Central memory CD8-positive, alpha-beta T cell (primary cell): ENCODE measurements around the gene CNGB1.
"Not testable (repeated sequence)": the region's sequence is repeated elsewhere in the genome, so short reads cannot be mapped to it uniquely, and the experiment has no call there.

Experiments used
- ATAC-seq: fragments of 150-1000 bp; cut with Tn5 transposase; replicated peaks from 2 replicates; pipeline ENCODE4 v1.10.0; 2022; ENCODE audit warnings: mild to moderate bottlenecking, moderate FRiP score, moderate number of reproducible peaks; ENCODE audit not compliant: poor library complexity, severe bottlenecking; ENCODE audit errors: extremely low read depth
- DNase-seq, 2 donors: peaks; one replicate each; pipeline ENCODE4 v3.0.0; 2021; ENCODE audit warnings: low spot score in 2 of 2
- H3K27ac Mint-ChIP-seq: one replicate; pipeline ENCODE4 v1.8.0; 2022; ENCODE audit warnings: low read depth, mild to moderate bottlenecking, moderate library complexity, mixed read lengths
- H3K27me3 Mint-ChIP-seq: one replicate; pipeline ENCODE4 v1.8.0; 2022; ENCODE audit warnings: mixed read lengths
- H3K36me3 Mint-ChIP-seq: one replicate; pipeline ENCODE4 v1.8.0; 2022; ENCODE audit warnings: mild to moderate bottlenecking, moderate library complexity, mixed read lengths; ENCODE audit not compliant: insufficient read depth
- H3K4me1 Mint-ChIP-seq: one replicate; pipeline ENCODE4 v1.8.0; 2022; ENCODE audit warnings: mixed read lengths
- H3K4me3 Mint-ChIP-seq: one replicate; pipeline ENCODE4 v1.8.0; 2022; ENCODE audit warnings: mild to moderate bottlenecking, moderate library complexity, mixed read lengths
- H3K9me3 Mint-ChIP-seq: one replicate; pipeline ENCODE4 v1.8.0; 2022; ENCODE audit warnings: mixed read lengths

The CNGB1 gene

DNA sequence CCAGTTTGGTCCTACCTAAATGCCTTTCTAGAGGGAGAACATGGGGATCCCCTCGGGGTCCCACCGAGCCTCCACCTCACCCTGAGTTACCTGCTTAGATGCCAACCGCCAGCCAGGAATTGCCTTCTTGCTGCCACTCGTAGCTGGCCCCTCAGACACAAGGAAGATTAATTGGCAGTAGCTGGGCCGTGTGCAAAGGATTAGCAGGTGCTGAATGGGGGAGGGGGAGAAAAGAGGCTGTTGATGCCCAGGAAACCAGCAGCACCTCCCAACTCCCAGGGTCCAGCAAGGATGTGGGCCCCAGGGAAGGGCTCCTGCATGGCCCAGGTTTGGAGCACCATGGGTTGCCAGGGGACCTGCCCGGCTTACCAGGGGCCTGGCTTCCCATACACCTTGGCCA, at the start of gene CNGB1:
CNGB1 (minus strand) TSS at position 159 of the 400 bp plus-strand sequence. CDS start 3,842 bp downstream, outside the sequence.
- no peak for ATAC-seq
- Mint-ChIP-seq H3K27ac (no peak within 1 kb of the TSS), H3K4me3 (no peak within 1 kb of the TSS), H3K27me3 (peaks cover 11% of the 10 kb centered on the region), H3K9me3 (no peaks in the 10 kb centered on the region), H3K4me1 (no peaks in the 10 kb centered on the region), H3K36me3 (no peaks in the 10 kb centered on the region)
- DNase-seq, result no peak

DNA sequence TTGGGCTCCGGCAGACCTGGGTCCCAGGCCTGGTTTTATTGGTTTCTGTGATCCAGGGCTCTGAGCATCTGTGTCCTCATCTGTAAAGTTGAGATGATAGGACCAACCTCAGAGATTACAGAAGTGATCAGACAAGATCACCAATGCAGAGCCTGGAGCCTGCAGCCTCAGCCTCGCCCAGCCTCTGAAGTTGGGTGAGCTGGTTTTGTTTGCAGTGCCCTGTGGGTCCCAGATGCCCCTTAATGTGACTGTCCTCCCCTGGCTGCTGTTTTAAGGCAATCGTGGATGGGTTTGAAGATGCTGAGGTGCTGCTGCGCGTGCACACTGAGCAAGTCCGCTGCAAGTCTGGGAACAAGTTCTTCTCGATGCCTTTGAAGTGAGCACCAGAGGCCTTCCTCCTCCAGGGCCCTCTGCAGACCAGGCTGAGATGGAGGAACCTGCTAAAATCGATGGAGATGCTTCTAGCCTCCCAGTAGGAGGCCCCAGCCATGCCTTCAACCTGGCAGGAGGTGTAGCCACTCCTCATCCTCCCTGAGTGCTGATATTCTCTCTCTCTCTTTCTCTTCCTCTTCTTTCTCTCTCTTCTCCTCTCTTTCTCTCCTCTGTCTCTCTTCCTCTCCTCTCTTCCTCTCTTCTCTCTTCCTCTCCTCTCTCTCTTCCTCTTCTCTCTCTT, 49.1 kb upstream of the CNGB1 start:
- ATAC-seq (peak; percentile 30), DNase-seq (no peak)
- no peaks in the 10 kb centered on the region for H3K9me3 Mint-ChIP-seq
- H3K4me1 Mint-ChIP-seq, result peaks cover 22% of the 10 kb centered on the region
- H3K27ac Mint-ChIP-seq, result peak overlapping the region; percentile 94
- no peaks in the 10 kb centered on the region for H3K27me3 Mint-ChIP-seq
- peaks cover 14% of the 10 kb centered on the region for H3K36me3 Mint-ChIP-seq
- peak overlapping the region; percentile 21 for H3K4me3 Mint-ChIP-seq

DNA sequence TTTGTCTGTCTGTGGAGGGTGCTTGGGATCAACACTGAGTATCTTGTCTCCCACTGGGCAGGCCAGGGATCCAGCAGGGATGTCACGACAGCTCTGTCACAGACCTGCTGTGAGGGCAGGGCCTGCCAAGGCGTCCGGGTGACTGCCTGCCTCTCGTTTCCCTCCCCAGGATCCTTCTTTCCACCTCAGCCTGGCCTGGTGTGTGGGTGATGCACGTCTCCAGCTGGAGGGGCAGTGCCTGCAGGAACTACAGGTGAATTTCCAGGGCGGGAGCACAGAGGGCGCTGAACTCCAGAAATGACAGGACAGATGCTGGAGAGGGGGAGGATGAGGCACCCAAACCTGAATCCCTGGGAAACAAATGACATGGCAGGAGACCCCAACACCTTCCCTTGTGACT, 47.9 kb upstream of the CNGB1 start:
- Mint-ChIP-seq H3K27me3 (no peaks in the 10 kb centered on the region), H3K4me1 (peaks cover 14% of the 10 kb centered on the region), H3K27ac (no peak overlapping the region), H3K36me3 (peaks cover 15% of the 10 kb centered on the region), H3K9me3 (no peaks in the 10 kb centered on the region), H3K4me3 (no peak overlapping the region)
- ATAC-seq (no peak), DNase-seq (no peak)

DNA sequence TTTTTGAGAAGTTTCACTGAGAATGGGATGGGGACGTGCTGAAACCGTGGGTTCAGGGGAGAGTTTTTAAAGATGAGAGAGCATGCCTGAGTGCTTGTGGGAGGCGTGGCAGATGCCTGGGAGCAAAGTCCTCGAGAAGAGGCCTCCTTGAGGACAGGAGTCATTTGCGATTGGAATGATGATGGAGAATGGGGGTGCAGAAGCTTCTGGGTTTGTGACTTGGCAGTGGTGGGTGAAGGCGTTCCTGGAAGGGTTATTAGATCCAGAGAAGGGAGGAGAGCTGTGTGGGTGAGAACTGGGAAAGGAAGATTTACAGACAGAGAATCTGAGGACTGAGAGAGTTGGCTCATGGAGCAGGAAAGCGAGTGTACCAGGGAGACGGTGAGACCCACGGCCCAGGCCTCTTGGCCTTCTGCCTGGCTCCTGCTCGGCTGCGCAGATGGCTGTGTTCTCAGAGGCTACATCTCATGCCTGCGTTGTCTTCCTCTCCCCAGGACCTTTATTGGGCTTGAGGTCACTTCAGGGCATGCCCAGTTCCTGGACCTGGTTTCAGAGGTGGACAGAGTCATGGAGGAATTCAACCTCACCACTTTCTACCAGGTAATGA, 46.0 kb upstream of the CNGB1 start:
- H3K36me3 Mint-ChIP-seq, result peaks cover 15% of the 10 kb centered on the region
- ATAC-seq, result no peak
- no peaks in the 10 kb centered on the region for H3K9me3 Mint-ChIP-seq
- H3K27ac Mint-ChIP-seq, result no peak overlapping the region
- H3K4me3 Mint-ChIP-seq, result no peak overlapping the region
- DNase-seq, result no peak
- peaks cover 9% of the 10 kb centered on the region for H3K4me1 Mint-ChIP-seq
- H3K27me3 Mint-ChIP-seq, result no peaks in the 10 kb centered on the region

DNA sequence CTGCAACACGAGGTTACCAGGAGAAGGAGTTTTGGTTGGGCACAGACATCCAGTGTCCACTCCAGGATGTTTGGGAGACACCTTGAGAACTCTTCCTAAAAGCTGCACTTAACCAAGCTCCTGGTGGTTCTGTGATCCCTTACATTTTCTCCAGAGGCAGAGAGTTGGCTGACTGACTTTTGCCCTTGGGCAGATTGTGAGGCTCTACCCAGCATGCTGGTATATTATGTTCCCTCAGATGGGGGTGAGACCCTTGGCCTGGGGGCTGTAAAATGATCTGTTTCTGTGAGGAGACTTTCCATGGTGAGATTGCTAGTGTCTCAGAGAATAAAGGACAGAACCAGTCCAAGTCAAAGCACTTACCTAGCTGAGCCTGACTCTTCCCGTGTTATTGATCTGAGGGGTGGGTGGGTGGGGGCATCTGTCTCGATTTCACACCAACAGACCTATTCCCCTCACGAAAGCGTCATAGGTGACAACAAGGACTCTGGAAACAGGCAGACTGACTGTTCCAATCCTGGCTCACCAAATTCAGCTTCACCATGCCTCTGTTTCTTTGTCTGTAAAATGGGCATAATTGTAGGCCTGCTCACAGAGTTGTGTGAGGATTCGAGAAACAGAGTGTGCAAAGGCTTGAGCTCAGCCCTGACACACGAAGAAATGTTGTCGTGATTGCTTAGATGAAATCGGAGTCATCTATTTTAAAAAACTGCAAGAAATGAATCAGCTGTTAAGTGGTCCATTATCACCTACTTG, 42.5 kb upstream of the CNGB1 start:
- H3K27me3 Mint-ChIP-seq, result no peaks in the 10 kb centered on the region
- peaks cover 18% of the 10 kb centered on the region for H3K36me3 Mint-ChIP-seq
- ATAC-seq (no peak), DNase-seq (no peak)
- no peaks in the 10 kb centered on the region for H3K9me3 Mint-ChIP-seq
- no peak overlapping the region for H3K27ac Mint-ChIP-seq
- no peaks in the 10 kb centered on the region for H3K4me1 Mint-ChIP-seq
- no peak overlapping the region for H3K4me3 Mint-ChIP-seq

DNA sequence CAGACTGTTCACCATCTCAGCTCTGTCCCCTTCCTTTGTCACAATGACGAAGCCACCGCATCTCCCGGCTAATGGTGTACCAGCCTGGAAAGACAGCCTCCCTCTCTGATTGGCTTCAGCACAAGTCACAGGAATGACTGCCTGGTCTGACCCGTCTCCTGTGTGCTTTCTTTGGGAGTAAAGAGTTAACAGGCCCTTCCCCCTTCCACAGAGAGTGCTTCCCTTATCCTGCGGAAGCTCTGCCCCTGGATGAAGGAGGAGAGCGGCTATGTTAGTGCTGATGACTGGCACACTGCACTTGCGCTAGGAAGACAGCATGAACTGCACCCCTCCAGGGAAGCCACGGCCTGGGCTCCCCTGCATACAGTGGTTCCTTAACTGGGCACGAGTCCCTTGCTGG, 41.6 kb upstream of the CNGB1 start:
- no peak overlapping the region for H3K4me3 Mint-ChIP-seq

DNA sequence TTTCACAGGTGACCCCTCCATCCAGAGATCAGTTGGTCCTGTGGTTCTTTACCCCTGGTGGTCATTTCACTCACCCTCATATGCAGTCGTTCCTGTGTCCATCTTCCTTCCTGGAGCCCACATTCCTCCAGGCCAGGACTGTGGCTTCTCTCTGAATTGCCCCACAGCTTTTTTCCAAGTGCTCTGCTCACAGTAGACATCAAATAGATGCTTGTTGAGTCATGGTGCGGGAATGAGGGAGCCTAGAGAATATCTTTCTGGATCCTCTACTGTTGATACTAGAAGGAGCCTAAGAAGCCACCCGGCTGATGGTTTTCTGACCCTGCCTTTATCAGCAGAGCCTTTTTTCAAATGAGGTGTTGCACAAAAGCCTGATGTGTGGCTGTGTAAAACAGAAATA, 40.7 kb upstream of the CNGB1 start:
- H3K9me3 Mint-ChIP-seq, result no peaks in the 10 kb centered on the region
- peaks cover 5% of the 10 kb centered on the region for H3K4me1 Mint-ChIP-seq
- H3K27ac Mint-ChIP-seq, result peak overlapping the region; percentile 44
- no peak for DNase-seq
- no peak for ATAC-seq
- no peaks in the 10 kb centered on the region for H3K27me3 Mint-ChIP-seq
- no peak overlapping the region for H3K4me3 Mint-ChIP-seq
- H3K36me3 Mint-ChIP-seq, result peaks cover 19% of the 10 kb centered on the region

More for the DNA sequence above, 41.6 kb upstream of the CNGB1 start:
- Mint-ChIP-seq H3K36me3 (peaks cover 15% of the 10 kb centered on the region), H3K4me1 (no peaks in the 10 kb centered on the region), H3K27me3 (no peaks in the 10 kb centered on the region), H3K27ac (no peak overlapping the region), H3K9me3 (no peaks in the 10 kb centered on the region)
- DNase-seq (no peak), ATAC-seq (no peak)

DNA sequence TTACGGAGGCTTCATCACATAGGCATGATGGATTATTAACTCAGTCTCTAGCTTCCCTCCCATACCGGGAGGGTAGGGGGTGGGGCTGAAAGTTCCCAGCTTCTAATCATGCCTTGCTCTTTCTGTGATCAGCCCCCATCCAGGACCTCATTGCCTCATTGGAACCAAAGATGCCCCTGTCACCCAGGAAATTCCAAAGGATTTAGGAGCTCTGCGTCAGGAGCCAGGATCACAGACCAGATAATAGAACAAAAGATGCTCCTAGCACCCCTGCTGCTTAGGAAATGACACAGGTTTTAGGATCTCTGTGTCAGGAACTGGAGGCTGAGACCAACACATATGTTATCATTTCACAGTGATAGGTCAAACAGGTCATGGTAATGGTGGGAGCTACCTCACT, 40.0 kb upstream of the CNGB1 start:
- Mint-ChIP-seq H3K4me1 (peaks cover 5% of the 10 kb centered on the region), H3K27me3 (no peaks in the 10 kb centered on the region), H3K27ac (no peak overlapping the region), H3K4me3 (no peak overlapping the region), H3K9me3 (no peaks in the 10 kb centered on the region), H3K36me3 (peaks cover 21% of the 10 kb centered on the region)
- DNase-seq, result no peak
- no peak for ATAC-seq

DNA sequence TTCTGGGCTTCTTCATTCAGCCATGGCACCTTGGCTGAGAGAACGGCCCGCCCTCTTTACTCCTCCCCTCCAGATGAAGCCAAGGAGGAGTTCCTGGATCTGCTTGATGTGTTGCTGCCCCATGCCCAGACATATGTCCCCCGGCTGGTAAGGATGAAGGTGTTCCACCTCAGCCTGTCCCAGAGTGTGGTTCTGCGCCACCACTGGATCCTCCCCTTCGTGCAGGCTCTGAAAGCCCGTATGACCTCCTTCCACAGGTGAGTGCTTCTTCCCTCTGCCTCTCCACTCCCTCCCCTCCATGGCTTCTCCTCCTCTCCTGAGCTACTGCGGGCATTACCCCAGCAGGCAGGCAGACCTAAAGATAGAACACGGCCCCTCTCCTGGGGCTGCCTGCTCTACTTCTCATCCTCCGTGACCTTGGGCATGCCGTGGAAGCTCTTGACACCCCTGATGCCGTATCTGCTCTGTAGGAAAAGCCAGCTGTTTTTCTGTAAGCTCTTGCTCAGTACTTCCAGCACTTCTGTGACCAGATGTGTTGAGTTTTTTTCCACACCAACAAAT, 39.0 kb upstream of the CNGB1 start:
- ATAC-seq (no peak), DNase-seq (no peak)
- H3K4me3 Mint-ChIP-seq, result no peak overlapping the region
- no peaks in the 10 kb centered on the region for H3K27me3 Mint-ChIP-seq
- no peak overlapping the region for H3K27ac Mint-ChIP-seq
- peaks cover 23% of the 10 kb centered on the region for H3K36me3 Mint-ChIP-seq
- H3K4me1 Mint-ChIP-seq, result peaks cover 11% of the 10 kb centered on the region
- H3K9me3 Mint-ChIP-seq, result no peaks in the 10 kb centered on the region

DNA sequence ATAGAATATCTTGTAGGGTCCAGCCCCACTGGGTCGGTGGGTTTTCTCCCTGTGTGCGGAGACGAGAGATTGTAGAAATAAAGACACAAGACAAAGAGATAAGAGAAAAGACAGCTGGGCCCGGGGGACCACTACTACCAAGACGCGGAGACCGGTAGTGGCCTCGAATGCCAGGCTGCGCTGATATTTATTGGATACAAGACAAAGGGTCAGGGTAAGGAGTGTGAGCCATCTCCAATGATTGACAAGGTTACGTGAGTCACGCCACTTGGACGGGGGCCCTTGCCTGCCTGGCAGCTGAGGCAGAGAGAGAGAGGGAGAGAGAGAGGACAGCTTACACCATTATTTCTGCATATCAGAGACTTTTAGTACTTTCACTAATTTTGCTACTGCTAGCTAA, 33.8 kb upstream of the CNGB1 start:
- H3K4me3 Mint-ChIP-seq, H3K9me3 Mint-ChIP-seq, DNase-seq, ATAC-seq, H3K27me3 Mint-ChIP-seq, H3K27ac Mint-ChIP-seq: not testable (repeated sequence)
- Mint-ChIP-seq H3K36me3 (peaks cover 29% of the 10 kb centered on the region), H3K4me1 (peaks cover 38% of the 10 kb centered on the region)

DNA sequence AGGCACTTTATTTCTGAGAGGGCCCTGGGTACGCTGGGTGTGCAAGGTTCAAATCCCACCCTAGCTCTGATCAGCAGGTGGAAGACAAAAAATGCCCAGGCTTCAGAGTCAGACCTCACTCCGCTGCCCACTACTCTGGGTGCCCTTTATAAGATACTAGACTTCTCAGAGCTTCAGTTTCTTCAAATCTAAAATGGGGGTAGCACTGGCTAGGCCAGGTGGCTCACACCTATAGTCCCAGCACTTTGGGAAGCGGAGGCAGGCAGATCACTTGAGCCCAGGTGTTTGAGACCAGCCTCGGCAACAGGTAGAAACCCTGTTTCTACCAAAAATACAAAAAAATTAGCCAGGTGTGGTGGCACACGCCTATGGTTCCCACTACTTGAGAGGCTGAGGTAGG, 32.0 kb upstream of the CNGB1 start:
- Mint-ChIP-seq H3K4me3 (peak overlapping the region; percentile 86), H3K36me3 (peaks cover 36% of the 10 kb centered on the region), H3K9me3 (no peaks in the 10 kb centered on the region), H3K27me3 (no peaks in the 10 kb centered on the region), H3K4me1 (peaks cover 54% of the 10 kb centered on the region), H3K27ac (no peak overlapping the region)
- DNase-seq (no peak), ATAC-seq (no peak)

DNA sequence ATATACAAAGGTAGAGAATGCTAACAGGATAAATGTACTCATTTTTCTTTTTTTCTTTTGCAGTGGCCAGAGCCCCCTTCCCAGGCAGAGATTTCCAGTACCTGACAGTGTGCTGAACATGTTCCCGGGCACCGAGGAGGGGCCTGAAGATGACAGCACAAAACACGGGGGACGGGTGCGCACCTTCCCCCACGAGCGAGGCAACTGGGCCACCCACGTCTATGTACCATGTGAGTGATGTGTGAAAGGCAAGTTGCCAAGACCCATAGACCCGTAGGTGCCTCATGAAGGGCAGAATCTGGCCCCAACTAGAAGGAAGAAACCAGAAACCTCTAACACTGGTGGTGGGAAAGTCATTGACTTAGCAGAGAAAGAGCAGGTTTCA, 31.5 kb upstream of the CNGB1 start:
- H3K27ac Mint-ChIP-seq, result no peak overlapping the region
- ATAC-seq (no peak), DNase-seq (no peak)
- no peaks in the 10 kb centered on the region for H3K27me3 Mint-ChIP-seq
- H3K4me3 Mint-ChIP-seq, result peak overlapping the region; percentile 86
- peaks cover 60% of the 10 kb centered on the region for H3K4me1 Mint-ChIP-seq
- peaks cover 40% of the 10 kb centered on the region for H3K36me3 Mint-ChIP-seq
- no peaks in the 10 kb centered on the region for H3K9me3 Mint-ChIP-seq
